PFSK-1 (cell line): ENCODE results near the gene PSMA6.

Experiments
- FOXP2 ChIP-seq: optimal IDR thresholded peaks from 2 replicates; pipeline ENCODE3; 2011; ENCODE audit warnings: borderline replicate concordance, control low read depth, inconsistent platforms; ENCODE audit not compliant: insufficient read depth; ENCODE audit errors: extremely low read length, extremely low read depth
- POLR2AphosphoS5 ChIP-seq: IDR thresholded peaks from 2 replicates; pipeline ENCODE4 v1.6.1; 2012; ENCODE audit warnings: low read depth, mild to moderate bottlenecking, control low read depth, low read length, moderate library complexity
- SIN3A ChIP-seq: IDR thresholded peaks from 2 replicates; pipeline ENCODE4 v1.6.1; 2012; ENCODE audit warnings: mild to moderate bottlenecking, low read length, moderate library complexity, borderline replicate concordance; ENCODE audit not compliant: insufficient read depth
- TAF1 ChIP-seq: IDR thresholded peaks from 2 replicates; pipeline ENCODE4 v1.6.1; 2012; ENCODE audit warnings: low read length, control low read depth, borderline replicate concordance; ENCODE audit not compliant: insufficient read depth
- TF ChIP-seq, protein P1 (sequence below), 2 experiments: IDR thresholded peaks; 2 replicates each; pipeline versions ENCODE4 v1.6.1 to v1.8.0; 2011 to 2012; ENCODE audit warnings: low read depth in 2 of 2, low read length in 2 of 2, control low read depth in 1 of 2, inconsistent platforms in 1 of 2, mild to moderate bottlenecking in 1 of 2, moderate library complexity in 1 of 2; ENCODE audit not compliant: insufficient read depth in 1 of 2

Gene PSMA6

DNA sequence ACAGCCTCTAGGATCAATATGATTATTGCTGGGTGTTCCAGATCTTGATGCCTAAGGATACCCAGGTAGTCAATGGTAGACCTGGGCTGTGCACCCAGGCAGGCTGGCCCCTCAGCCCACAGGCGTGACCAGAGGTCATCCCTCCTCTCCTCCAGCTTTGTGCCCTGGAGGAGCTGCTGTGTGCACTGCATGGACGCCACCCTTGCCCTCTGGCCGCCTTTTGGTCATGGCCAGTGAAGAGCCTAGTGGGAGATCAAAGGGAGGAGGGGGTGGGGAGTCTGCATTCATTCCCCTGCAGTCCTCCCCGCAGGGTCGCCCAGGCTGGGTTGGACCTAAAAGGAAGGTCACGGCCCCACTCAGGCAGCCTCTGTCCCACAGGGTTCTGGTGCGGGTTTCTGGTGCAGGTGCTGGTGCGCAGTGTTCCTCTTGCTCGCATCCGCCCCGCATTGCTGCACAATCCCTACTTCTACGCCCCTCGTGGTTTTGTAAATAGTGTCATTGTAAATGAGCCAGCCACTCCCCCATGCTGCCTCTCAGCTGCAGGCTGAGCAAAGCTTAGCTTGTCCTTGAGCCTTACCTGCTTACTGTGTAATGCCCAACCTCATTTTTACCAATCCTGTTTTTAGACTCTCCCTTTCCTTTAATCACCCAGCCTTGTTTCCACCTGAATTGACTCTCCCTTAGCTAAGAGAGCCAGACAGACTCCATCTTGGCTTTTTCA is 55.3 kb downstream of the PSMA6 start:
- no peak for TF ChIP-seq FOXP2

DNA sequence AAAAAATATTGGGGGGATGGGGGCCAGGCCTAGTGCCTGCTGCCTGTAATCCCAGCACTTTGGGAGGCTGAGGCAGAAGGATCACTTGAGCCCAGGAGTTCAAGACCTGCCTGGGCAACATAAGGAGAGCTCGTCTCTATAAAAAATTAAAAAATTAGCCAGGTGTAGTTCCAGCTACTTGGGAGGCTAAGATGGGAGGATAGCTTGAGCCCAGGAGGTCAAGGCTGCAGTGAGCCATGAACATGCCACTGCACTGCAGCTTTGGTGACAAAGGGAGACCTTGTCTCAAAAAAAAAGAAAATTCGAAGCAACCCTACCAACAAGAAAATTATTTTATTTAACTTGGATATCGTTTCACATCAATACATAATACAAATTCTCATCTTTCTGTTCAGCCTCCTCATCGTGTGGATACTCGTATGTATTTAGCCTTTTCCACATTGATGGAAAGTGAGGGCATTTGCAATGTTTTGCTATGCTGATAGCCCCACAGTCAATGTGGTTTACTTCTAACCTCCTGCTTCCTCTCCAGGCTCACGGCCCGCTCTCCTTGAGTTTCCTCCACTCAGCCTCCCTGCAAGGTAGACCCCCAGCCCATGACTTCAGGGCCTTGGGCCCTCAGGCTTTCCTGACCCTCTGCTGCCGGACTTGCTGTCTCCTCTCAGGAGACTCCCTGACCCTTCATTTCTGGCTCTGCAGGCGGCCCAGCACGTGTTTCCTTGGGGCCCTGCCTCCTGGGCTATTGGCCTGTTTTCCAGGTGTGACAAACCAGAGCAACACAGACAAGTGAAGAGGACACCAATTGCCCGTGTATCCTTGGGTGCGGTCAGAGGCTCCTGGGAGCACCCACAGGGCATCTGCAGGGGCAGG is 57.5 kb downstream of the PSMA6 start:
- TF ChIP-seq, protein P1, sequence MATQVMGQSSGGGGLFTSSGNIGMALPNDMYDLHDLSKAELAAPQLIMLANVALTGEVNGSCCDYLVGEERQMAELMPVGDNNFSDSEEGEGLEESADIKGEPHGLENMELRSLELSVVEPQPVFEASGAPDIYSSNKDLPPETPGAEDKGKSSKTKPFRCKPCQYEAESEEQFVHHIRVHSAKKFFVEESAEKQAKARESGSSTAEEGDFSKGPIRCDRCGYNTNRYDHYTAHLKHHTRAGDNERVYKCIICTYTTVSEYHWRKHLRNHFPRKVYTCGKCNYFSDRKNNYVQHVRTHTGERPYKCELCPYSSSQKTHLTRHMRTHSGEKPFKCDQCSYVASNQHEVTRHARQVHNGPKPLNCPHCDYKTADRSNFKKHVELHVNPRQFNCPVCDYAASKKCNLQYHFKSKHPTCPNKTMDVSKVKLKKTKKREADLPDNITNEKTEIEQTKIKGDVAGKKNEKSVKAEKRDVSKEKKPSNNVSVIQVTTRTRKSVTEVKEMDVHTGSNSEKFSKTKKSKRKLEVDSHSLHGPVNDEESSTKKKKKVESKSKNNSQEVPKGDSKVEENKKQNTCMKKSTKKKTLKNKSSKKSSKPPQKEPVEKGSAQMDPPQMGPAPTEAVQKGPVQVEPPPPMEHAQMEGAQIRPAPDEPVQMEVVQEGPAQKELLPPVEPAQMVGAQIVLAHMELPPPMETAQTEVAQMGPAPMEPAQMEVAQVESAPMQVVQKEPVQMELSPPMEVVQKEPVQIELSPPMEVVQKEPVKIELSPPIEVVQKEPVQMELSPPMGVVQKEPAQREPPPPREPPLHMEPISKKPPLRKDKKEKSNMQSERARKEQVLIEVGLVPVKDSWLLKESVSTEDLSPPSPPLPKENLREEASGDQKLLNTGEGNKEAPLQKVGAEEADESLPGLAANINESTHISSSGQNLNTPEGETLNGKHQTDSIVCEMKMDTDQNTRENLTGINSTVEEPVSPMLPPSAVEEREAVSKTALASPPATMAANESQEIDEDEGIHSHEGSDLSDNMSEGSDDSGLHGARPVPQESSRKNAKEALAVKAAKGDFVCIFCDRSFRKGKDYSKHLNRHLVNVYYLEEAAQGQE (IDR thresholded peaks at IDR 0.05; ENCODE audit: insufficient read depth in 1 of 2, low read depth in 2 of 2, low read length in 2 of 2) = no peak
- no peak for TF ChIP-seq SIN3A
- TF ChIP-seq FOXP2 = no peak
- no peak for TF ChIP-seq POLR2AphosphoS5
- no peak for TF ChIP-seq TAF1

DNA sequence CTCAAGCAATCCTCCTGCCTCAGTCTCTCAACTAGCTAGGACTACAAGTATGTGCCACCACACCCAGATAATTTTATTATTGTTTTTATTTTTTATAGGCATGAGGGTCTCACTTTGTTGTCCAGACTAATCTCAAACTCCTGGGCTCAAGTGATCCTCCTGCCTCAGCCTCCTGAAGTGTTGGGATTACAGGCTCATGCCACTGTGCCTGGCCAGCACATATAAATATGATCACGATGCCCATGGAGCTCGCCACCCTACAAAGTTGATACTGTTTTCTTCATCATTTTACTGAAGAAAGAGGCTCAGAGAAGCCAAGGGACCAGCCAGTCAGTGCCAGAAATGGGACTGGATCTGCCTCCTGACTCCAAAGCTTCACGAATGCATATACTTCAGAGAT is 59.3 kb downstream of the PSMA6 start:
- TF ChIP-seq POLR2AphosphoS5 (no peak), SIN3A (no peak), FOXP2 (no peak), TAF1 (no peak)
- TF ChIP-seq, protein P1 (IDR thresholded peaks at IDR 0.05; ENCODE audit: insufficient read depth in 1 of 2, low read depth in 2 of 2, low read length in 2 of 2) = no peak

DNA sequence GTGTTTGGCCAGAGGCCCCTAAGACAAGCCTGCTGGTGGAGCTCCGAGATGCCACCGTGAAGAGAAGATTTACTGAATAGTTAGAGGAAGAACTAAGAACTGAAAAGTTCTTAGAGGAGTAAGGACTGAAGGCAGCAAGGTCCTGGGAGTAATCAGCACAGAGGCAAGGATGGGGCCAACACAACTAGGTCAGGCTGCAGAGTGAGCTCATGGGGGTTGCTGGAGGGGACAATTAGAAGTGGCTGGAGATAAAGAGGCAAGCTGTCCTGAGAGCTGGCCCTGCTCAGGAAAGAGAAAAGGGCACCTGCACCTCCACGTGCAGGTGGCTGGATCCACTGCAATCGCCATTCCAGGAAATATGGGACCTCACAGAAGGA is 59.7 kb downstream of the PSMA6 start:
- TF ChIP-seq, protein P1 (IDR thresholded peaks at IDR 0.05; ENCODE audit: insufficient read depth in 1 of 2, low read depth in 2 of 2, low read length in 2 of 2) = no peak
- no peak for TF ChIP-seq FOXP2
- no peak for TF ChIP-seq POLR2AphosphoS5
- TF ChIP-seq SIN3A = no peak
- no peak for TF ChIP-seq TAF1

DNA sequence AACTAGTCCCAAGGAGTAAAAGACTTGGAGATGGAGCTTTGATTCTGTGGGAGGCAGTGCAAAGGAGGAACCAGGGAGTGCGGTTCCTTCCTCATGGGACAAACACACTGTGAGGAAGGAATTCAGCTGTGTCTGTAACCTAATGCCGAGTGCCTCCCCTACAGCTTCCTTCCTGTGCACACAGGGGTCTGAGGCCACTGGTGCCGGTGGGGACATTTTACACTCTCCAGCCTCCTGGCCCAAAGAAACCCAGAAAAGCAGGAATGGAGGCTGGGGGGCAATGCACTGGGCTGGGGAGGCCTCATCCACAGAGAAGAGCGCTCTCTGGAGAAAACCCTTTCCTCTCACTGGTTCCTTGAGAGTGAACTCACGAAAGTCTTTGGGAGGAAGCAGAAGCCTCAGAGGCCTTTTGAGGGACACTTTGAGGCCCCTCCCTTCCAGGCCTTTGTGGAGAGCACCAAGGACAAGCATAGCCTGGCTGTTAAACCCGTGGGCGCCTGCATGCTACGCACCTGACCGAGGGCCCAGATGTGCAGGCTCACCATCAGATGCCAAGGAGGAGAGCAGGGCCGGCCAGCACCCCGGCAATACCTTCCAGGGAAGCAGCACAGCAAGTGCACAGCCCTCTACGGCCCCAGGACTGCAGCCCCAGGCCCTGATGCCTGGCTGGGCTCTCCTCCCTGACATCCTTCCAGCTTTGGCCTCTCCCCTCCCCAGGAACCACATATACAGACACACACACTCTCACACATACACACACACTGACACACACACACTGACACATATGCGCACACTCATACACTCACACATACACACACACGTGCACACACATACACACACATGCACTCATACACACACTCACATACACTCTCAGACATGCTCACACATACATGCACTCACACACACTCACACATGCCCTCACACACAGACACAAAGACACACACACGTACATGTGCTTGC is 60.4 kb downstream of the PSMA6 start:
- TF ChIP-seq, protein P1 (IDR thresholded peaks at IDR 0.05; ENCODE audit: insufficient read depth in 1 of 2, low read depth in 2 of 2, low read length in 2 of 2) = no peak
- TF ChIP-seq POLR2AphosphoS5 (no peak), FOXP2 (no peak), TAF1 (no peak)
